Trophoblast cell (in vitro differentiated cells and primary cell): ENCODE results near the gene KRT79. TPM values are rescaled to one million over a fixed set of nuclear protein-coding genes. Genes with fewer than 3 reads are reported as not detected.
"Not testable (repeated sequence)": the region's sequence is repeated elsewhere in the genome, so short reads cannot be mapped to it uniquely, and the experiment has no call there.

ENCODE experiments used
- DNase-seq, 2 donors: peaks; one replicate each; pipeline ENCODE4 v3.0.0-alpha.2; 2016
- H2AFZ ChIP-seq: 2 replicates; pipeline ENCODE4 v1.6.1; 2013; ENCODE audit warnings: low read length, moderate library complexity, mild to moderate bottlenecking; ENCODE audit not compliant: insufficient read depth, poor library complexity
- H2AK5ac ChIP-seq: 2 replicates; pipeline ENCODE4 v1.6.1; 2013; ENCODE audit warnings: mild to moderate bottlenecking, low read length
- H2BK120ac ChIP-seq: 2 replicates; pipeline ENCODE4 v1.6.1; 2013; ENCODE audit warnings: low read length, mild to moderate bottlenecking, moderate library complexity; ENCODE audit not compliant: insufficient read depth, poor library complexity
- H2BK12ac ChIP-seq: 2 replicates; pipeline ENCODE4 v1.6.1; 2013; ENCODE audit warnings: mild to moderate bottlenecking, low read length, moderate library complexity
- H2BK5ac ChIP-seq: 2 replicates; pipeline ENCODE4 v1.6.1; 2013; ENCODE audit warnings: low read length, low read depth, moderate library complexity, mild to moderate bottlenecking; ENCODE audit not compliant: poor library complexity
- H3K14ac ChIP-seq: 2 replicates; pipeline ENCODE4 v1.6.1; 2013; ENCODE audit warnings: mild to moderate bottlenecking, low read length
- H3K18ac ChIP-seq: 2 replicates; pipeline ENCODE4 v1.6.1; 2013; ENCODE audit warnings: mild to moderate bottlenecking, low read length
- H3K23ac ChIP-seq: 2 replicates; pipeline ENCODE4 v1.6.1; 2013; ENCODE audit warnings: low read length
- H3K27ac ChIP-seq: 2 replicates; pipeline ENCODE4 v1.5.1; 2013; ENCODE audit warnings: low read depth, mild to moderate bottlenecking, inconsistent platforms, low read length, moderate library complexity
- H3K27me3 ChIP-seq: 2 replicates; pipeline ENCODE4 v1.6.1; 2013; ENCODE audit warnings: inconsistent platforms, mild to moderate bottlenecking, low read length, moderate library complexity; ENCODE audit not compliant: insufficient read depth
- H3K36me3 ChIP-seq, 2 experiments: 1 replicate in 1 of 2; 2 replicates in 1 of 2; pipeline ENCODE4 v1.6.1; 2013; ENCODE audit warnings: low read length in 2 of 2, mild to moderate bottlenecking in 2 of 2, moderate library complexity in 1 of 2; ENCODE audit not compliant: insufficient read depth in 2 of 2, control insufficient read depth in 1 of 2
- H3K4ac ChIP-seq: 2 replicates; pipeline ENCODE4 v1.6.1; 2013; ENCODE audit warnings: low read depth, mild to moderate bottlenecking, low read length, moderate library complexity
- H3K4me1 ChIP-seq, 2 experiments: 1 replicate in 1 of 2; 2 replicates in 1 of 2; pipeline ENCODE4 v1.6.1; 2013; ENCODE audit warnings: low read length in 2 of 2, mild to moderate bottlenecking in 2 of 2, moderate library complexity in 1 of 2; ENCODE audit not compliant: insufficient read depth in 2 of 2, control insufficient read depth in 1 of 2
- H3K4me2 ChIP-seq: 2 replicates; pipeline ENCODE4 v1.6.1; 2013; ENCODE audit warnings: inconsistent platforms, mild to moderate bottlenecking, low read length, moderate library complexity
- H3K4me3 ChIP-seq: 2 replicates; pipeline ENCODE4 v1.5.1; 2013; ENCODE audit warnings: mild to moderate bottlenecking, low read depth, low read length, inconsistent platforms
- H3K79me1 ChIP-seq: one replicate; pipeline ENCODE4 v1.6.1; 2013; ENCODE audit warnings: low read length
- H3K79me2 ChIP-seq: 2 replicates; pipeline ENCODE4 v1.6.1; 2013; ENCODE audit warnings: low read length, mild to moderate bottlenecking; ENCODE audit not compliant: control insufficient read depth, insufficient read depth, poor library complexity
- H3K9ac ChIP-seq: 2 replicates; pipeline ENCODE4 v1.6.1; 2013; ENCODE audit warnings: mild to moderate bottlenecking, low read length
- H3K9me3 ChIP-seq: 2 replicates; pipeline ENCODE4 v1.6.1; 2013; ENCODE audit warnings: low read depth, mild to moderate bottlenecking, control low read depth, inconsistent platforms, low read length; ENCODE audit not compliant: insufficient read depth
- H4K12ac ChIP-seq: 2 replicates; pipeline ENCODE4 v1.6.1; 2013; ENCODE audit warnings: low read depth, mild to moderate bottlenecking, low read length, moderate library complexity
- H4K8ac ChIP-seq: 2 replicates; pipeline ENCODE4 v1.6.1; 2013; ENCODE audit warnings: low read depth, mild to moderate bottlenecking, low read length, moderate library complexity
- H4K91ac ChIP-seq: one replicate; pipeline ENCODE4 v1.6.1; 2013; ENCODE audit warnings: low read depth, mild to moderate bottlenecking, low read length, moderate library complexity
- WGBS: extraction: QIAGEN DNeasy Blood & Tissue Kit; methylation state at CpG from one replicate; pipeline ENCODE4 v1.1.7; 2013; ENCODE audit warnings: missing lambda C conversion rate; ENCODE audit not compliant: insufficient read length, insufficient coverage; ENCODE audit errors: extremely low coverage; 5-methylcytosine and 5-hydroxymethylcytosine counted together
- polyA plus RNA-seq: library from polyadenylated mRNA; stranded (reverse); fragments of 200-250 nt; gene quantifications from 2 replicates; pipeline ENCODE4 v1.2.3, GENCODE V29; 2013

The KRT79 gene
- not detected in 2 replicates for polyA plus RNA-seq

GRCh38 chr12:52833922-52834726 lies at the start of gene KRT79:
TSS of gene KRT79 (minus strand) at chr12:52834311. CDS start at chr12:52834260, 51 bp downstream.
- Histone ChIP-seq H3K18ac (no peak within 1 kb of the TSS), H3K23ac (no peak within 1 kb of the TSS), H2AK5ac (no peak within 1 kb of the TSS), H3K4ac (no peak within 1 kb of the TSS), H3K9me3 (peaks cover 4% of the 10 kb centered on the region), H2BK5ac (no peak within 1 kb of the TSS), H3K79me1 (no peaks in the 10 kb centered on the region), H3K14ac (no peak within 1 kb of the TSS), H3K36me3 (no peaks in the 10 kb centered on the region), H3K79me2 (no peaks in the 10 kb centered on the region), H3K27ac (no peak within 1 kb of the TSS), H2BK12ac (no peak within 1 kb of the TSS), H2AFZ (no peak within 1 kb of the TSS), H4K8ac (no peak within 1 kb of the TSS), H3K9ac (no peak within 1 kb of the TSS), H4K12ac (no peak within 1 kb of the TSS), H3K4me3 (no peak within 1 kb of the TSS), H3K4me1 (peaks cover 3 to 4% of the 10 kb centered on the region in 2 experiments), H3K27me3 (no peaks in the 10 kb centered on the region), H3K4me2 (no peak within 1 kb of the TSS), H4K91ac (no peak within 1 kb of the TSS), H2BK120ac (no peak within 1 kb of the TSS)
- no CpG with 5 or more reads among the region's 22 CpGs for WGBS
- DNase-seq: no peak

GRCh38 chr12:52880499-52880898 lies 46.4 kb upstream of the KRT79 start:
- H4K91ac ChIP-seq, H3K14ac ChIP-seq, H2BK5ac ChIP-seq, H3K23ac ChIP-seq, H3K18ac ChIP-seq, H3K9me3 ChIP-seq, H3K4me3 ChIP-seq, H4K8ac ChIP-seq, H3K79me1 ChIP-seq, H2BK12ac ChIP-seq, H2AK5ac ChIP-seq, H3K27me3 ChIP-seq, H2AFZ ChIP-seq, H2BK120ac ChIP-seq, H3K36me3 ChIP-seq, H4K12ac ChIP-seq, DNase-seq, H3K79me2 ChIP-seq, H3K27ac ChIP-seq, H3K4me2 ChIP-seq, H3K4ac ChIP-seq, H3K9ac ChIP-seq: not testable (repeated sequence)
- WGBS: no CpG with 5 or more reads among the region's 8 CpGs
- peaks cover 9 to 16% of the 10 kb centered on the region in 2 experiments for H3K4me1 ChIP-seq

- Histone ChIP-seq H2BK5ac (no peak overlapping the region), H4K8ac (peak overlapping the region; percentile 15), H2AFZ (peak overlapping the region; percentile 63), H2BK120ac (no peak overlapping the region), H3K27me3 (no peaks in the 10 kb centered on the region), H3K79me1 (peaks cover 9% of the 10 kb centered on the region), H3K4me3 (no peak overlapping the region), H3K79me2 (no peaks in the 10 kb centered on the region), H2AK5ac (no peak overlapping the region), H4K12ac (no peak overlapping the region), H3K9ac (no peak overlapping the region), H3K4me1 (peaks cover 10 to 20% of the 10 kb centered on the region in 2 experiments), H3K4me2 (peak overlapping the region; percentile 42), H3K14ac (peak overlapping the region; percentile 46), H2BK12ac (peak overlapping the region; percentile 27), H3K36me3 (no peaks in the 10 kb centered on the region), H3K4ac (no peak overlapping the region), H3K9me3 (no peaks in the 10 kb centered on the region), H3K23ac (no peak overlapping the region), H3K18ac (peak overlapping the region; percentile 23), H3K27ac (no peak overlapping the region), H4K91ac (peak overlapping the region; percentile 12)
- no CpG with 5 or more reads among the region's 38 CpGs for WGBS
- DNase-seq: peak; percentile 84 to 94
These were observed 45.6 kb upstream of the KRT79 start for GRCh38 chr12:52879394-52880351.

DNA sequence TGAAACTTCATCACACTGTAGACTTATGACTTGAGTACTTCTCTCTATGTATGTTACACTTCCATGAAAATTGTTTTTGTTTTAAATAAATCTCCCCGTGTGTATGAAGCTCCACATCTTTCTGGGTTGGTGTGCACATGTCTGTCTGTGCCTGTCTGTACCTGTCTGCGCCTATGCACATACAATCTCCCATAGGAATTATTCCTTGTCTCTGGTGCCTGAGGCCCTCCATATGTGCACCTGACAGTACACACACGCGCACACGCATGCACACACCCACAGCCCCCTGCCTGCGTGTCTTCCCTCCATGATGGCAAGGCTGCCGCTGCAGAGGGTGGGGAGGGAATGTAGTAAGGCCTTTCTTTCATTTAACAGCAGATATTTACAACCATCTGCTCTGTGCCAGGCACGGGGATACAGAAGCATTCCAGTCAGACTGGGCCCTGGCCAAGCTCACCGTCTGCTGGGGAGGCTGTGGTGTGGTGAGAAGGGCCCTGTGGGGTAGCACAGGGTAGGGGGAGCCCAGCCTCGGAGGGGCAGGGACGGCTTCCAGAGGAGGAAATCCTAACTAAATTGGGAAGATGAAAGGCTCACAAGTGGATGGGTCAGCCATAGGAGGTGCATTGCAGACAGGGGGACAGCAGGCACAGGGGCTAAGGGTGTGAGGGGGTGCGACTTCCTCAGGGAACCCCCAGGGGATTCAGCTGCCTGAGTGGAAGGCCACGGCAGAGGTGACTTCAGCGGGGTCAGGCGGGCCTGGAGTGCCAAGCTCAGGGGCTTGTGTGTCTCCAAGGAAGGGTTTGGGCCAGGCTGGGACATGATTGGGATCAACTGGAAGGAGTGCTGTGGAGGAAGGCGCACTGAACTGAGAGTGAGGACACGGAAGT lies 44.6 kb upstream of the KRT79 start:
- peaks cover 2% of the 10 kb centered on the region for H3K79me2 ChIP-seq
- H4K12ac ChIP-seq: no peak overlapping the region
- peak overlapping the region; percentile 52 for H4K91ac ChIP-seq
- H3K4me3 ChIP-seq: no peak overlapping the region
- WGBS: no CpG with 5 or more reads among the region's 17 CpGs
- no peak for DNase-seq
- no peaks in the 10 kb centered on the region for H3K27me3 ChIP-seq
- H2AFZ ChIP-seq: peak overlapping the region; percentile 63
- H2AK5ac ChIP-seq: peak overlapping the region; percentile 48
- no peak overlapping the region for H3K23ac ChIP-seq
- H3K9me3 ChIP-seq: no peaks in the 10 kb centered on the region
- H3K18ac ChIP-seq: peak overlapping the region; percentile 23
- H3K36me3 ChIP-seq: no peaks in the 10 kb centered on the region
- H3K27ac ChIP-seq: no peak overlapping the region
- H3K9ac ChIP-seq: no peak overlapping the region
- H3K4me2 ChIP-seq: peak overlapping the region; percentile 27
- no peak overlapping the region for H2BK5ac ChIP-seq
- H3K4me1 ChIP-seq: peaks cover 17 to 28% of the 10 kb centered on the region in 2 experiments
- peak overlapping the region; percentile 15 for H4K8ac ChIP-seq
- H2BK12ac ChIP-seq: peak overlapping the region; percentile 51
- no peak overlapping the region for H3K4ac ChIP-seq
- H2BK120ac ChIP-seq: peak overlapping the region; percentile 40
- peaks cover 15% of the 10 kb centered on the region for H3K79me1 ChIP-seq
- peak overlapping the region; percentile 46 for H3K14ac ChIP-seq
